Parathyroid adenoma (tissue), 2 donors: ENCODE measurements around the gene MUC5AC.
"Not testable (repeated sequence)": the region's sequence is repeated elsewhere in the genome, so short reads cannot be mapped to it uniquely, and the experiment has no call there.

Experiments used
- H2AFZ ChIP-seq: fragments of 300-600 bp; sonication (generic); one replicate; pipeline ENCODE4 v1.7.0; 2017; ENCODE audit warnings: antibody characterized with exemption, mild to moderate bottlenecking
- H3K27ac ChIP-seq: fragments of 300-600 bp; sonication (generic); one replicate; pipeline ENCODE4 v1.7.0; 2017
- H3K27me3 ChIP-seq: fragments of 300-600 bp; sonication (generic); one replicate; pipeline ENCODE4 v1.7.0; 2017; ENCODE audit warnings: low read length; ENCODE audit not compliant: control insufficient read depth, insufficient read depth
- H3K36me3 ChIP-seq: fragments of 300-600 bp; sonication (generic); one replicate; pipeline ENCODE4 v1.7.0; 2017; ENCODE audit warnings: low read length; ENCODE audit not compliant: control insufficient read depth, insufficient read depth
- H3K4me1 ChIP-seq: fragments of 300-600 bp; sonication (generic); one replicate; pipeline ENCODE4 v1.7.0; 2017; ENCODE audit warnings: control low read depth
- H3K4me2 ChIP-seq: fragments of 300-600 bp; sonication (generic); one replicate; pipeline ENCODE4 v1.7.0; 2017; ENCODE audit warnings: low read length
- H3K4me3 ChIP-seq: fragments of 300-600 bp; sonication (generic); one replicate; pipeline ENCODE4 v1.7.0; 2017; ENCODE audit warnings: low read depth, low read length
- H3K79me2 ChIP-seq: fragments of 300-600 bp; sonication (generic); one replicate; pipeline ENCODE4 v1.7.0; 2017; ENCODE audit warnings: control low read depth
- H3K9ac ChIP-seq: fragments of 300-600 bp; sonication (generic); one replicate; pipeline ENCODE4 v1.7.0; 2017; ENCODE audit warnings: mild to moderate bottlenecking
- H3K9me3 ChIP-seq: fragments of 300-600 bp; sonication (generic); one replicate; pipeline ENCODE4 v1.7.0; 2017; ENCODE audit warnings: low read length; ENCODE audit not compliant: control insufficient read depth
- CTCF ChIP-seq: fragments of 300-600 bp; sonication (generic); IDR thresholded peaks from one replicate; pipeline ENCODE4 v1.7.0; 2017; ENCODE audit warnings: antibody characterized with exemption, mild to moderate bottlenecking
- donor health status: primary hyperparathyroidism.

Gene MUC5AC

DNA sequence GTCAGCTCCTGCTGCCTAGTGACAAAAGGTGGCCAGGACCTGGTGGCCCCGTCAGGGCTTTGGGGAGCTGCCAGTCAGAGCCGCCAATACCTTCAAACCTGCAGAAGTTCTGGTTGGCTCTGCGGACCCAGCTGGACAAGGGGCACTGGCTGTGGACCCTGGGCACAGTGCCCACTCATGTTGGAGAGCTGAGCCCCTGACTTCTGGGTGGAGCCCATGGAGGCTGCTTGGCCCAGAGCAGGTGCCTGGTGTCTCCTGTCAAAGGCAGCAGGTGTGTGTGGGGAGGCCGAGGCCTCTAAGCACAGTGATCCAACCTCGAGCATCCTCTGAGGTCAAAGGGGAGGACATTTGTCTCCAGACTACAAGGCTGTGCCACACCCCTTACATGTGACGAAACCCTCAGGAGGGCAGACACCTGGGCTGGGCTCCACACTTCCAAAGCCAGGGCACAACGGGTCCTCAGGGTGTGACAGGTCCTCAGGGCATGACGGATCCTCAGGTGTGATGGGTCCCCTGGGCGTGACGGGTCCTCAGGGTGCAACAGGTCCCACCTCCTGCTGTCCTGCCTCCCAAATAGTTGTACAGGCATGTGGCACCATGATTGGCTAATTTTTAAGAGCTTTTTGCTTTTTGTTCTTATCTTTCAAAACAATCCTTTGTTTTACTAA lies 46.1 kb upstream of the MUC5AC start:
- Histone ChIP-seq H3K9ac (no peak overlapping the region), H3K9me3 (no peaks in the 10 kb centered on the region), H3K4me2 (no peak overlapping the region), H3K4me1 (no peaks in the 10 kb centered on the region), H3K27me3 (no peaks in the 10 kb centered on the region), H3K27ac (no peak overlapping the region), H2AFZ (no peak overlapping the region), H3K4me3 (no peak overlapping the region), H3K79me2 (no peaks in the 10 kb centered on the region), H3K36me3 (no peaks in the 10 kb centered on the region)
- TF ChIP-seq CTCF, result no peak

GRCh38 chr11:1112351-1113191 lies 45.2 kb upstream of the MUC5AC start:
- no peak overlapping the region for H2AFZ ChIP-seq
- no peak overlapping the region for H3K4me2 ChIP-seq
- no peak overlapping the region for H3K9ac ChIP-seq
- TF ChIP-seq CTCF, result no peak
- H3K36me3 ChIP-seq, result no peaks in the 10 kb centered on the region
- no peaks in the 10 kb centered on the region for H3K79me2 ChIP-seq
- no peak overlapping the region for H3K4me3 ChIP-seq
- no peaks in the 10 kb centered on the region for H3K27me3 ChIP-seq
- no peak overlapping the region for H3K27ac ChIP-seq
- H3K4me1 ChIP-seq, result no peaks in the 10 kb centered on the region
- H3K9me3 ChIP-seq, result no peaks in the 10 kb centered on the region

DNA sequence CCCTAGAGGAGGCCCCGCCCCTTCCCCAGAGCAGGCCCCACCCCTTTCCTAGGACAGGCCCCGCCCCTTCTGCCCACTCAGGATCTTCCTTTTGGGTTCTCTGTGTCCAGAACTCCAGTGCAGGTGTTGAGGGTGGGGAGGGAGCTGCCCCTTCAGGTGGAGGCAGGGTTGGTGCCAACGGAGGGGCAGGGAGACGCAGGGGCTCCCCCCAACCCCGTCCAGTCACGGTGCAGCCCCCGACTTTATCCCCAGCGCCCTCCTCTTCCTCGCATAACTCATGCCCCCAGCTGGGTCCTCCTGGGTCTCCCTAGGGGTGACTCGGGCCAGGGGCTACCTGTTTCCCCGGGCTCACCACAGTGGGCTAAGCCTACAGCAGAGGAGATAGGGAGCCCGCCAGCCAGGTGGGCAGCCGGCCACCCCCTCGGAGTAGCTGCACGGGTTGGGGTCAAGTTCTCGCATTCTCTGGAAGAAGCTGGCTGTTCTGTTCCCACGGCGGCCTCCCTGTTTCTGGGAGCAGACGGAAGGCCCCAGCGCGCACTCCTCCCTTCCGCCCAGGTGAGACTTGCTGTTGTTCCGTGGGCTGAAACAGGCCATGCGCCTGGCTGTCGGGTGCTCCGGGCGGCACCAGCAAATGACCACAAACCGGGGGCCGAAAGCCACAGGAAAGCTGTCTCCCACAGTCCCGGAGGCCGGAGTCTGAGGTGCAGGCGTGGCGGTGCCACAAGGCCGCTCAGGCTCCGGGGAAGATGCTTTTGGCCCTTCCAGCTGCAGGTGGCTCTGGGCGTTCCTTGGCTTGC lies 44.1 kb upstream of the MUC5AC start:
- H3K9me3 ChIP-seq, result no peaks in the 10 kb centered on the region
- H3K79me2 ChIP-seq, result no peaks in the 10 kb centered on the region
- no peak overlapping the region for H3K4me3 ChIP-seq
- no peak overlapping the region for H2AFZ ChIP-seq
- H3K4me2 ChIP-seq, result no peak overlapping the region
- H3K27me3 ChIP-seq, result no peaks in the 10 kb centered on the region
- TF ChIP-seq CTCF, result no peak
- no peaks in the 10 kb centered on the region for H3K36me3 ChIP-seq
- H3K9ac ChIP-seq, result no peak overlapping the region
- no peaks in the 10 kb centered on the region for H3K4me1 ChIP-seq
- H3K27ac ChIP-seq, result no peak overlapping the region

- not testable (repeated sequence) for H2AFZ ChIP-seq, H3K9me3 ChIP-seq, H3K9ac ChIP-seq, H3K27me3 ChIP-seq, H3K36me3 ChIP-seq, H3K4me2 ChIP-seq, H3K27ac ChIP-seq, H3K4me3 ChIP-seq, H3K79me2 ChIP-seq, H3K4me1 ChIP-seq
Measured at GRCh38 chr11:1115292-1115691, 42.5 kb upstream of the MUC5AC start.

GRCh38 chr11:1116104-1116503 lies 41.6 kb upstream of the MUC5AC start:
- H3K27me3 ChIP-seq, result no peaks in the 10 kb centered on the region
- no peak overlapping the region for H2AFZ ChIP-seq
- no peak overlapping the region for H3K4me2 ChIP-seq
- no peaks in the 10 kb centered on the region for H3K79me2 ChIP-seq
- H3K36me3 ChIP-seq, result no peaks in the 10 kb centered on the region
- H3K9ac ChIP-seq, result no peak overlapping the region
- H3K4me3 ChIP-seq, result no peak overlapping the region
- no peak for TF ChIP-seq CTCF
- H3K9me3 ChIP-seq, result no peaks in the 10 kb centered on the region
- H3K4me1 ChIP-seq, result no peaks in the 10 kb centered on the region
- H3K27ac ChIP-seq, result no peak overlapping the region
